ENCODE results near the gene CENPX. TPM values are rescaled to one million over a fixed set of nuclear protein-coding genes. Genes with fewer than 3 reads are reported as not detected.
A peak's percentile ranks its signal among the peaks of the same experiment; 100 is the strongest.

Gene CENPX
- total and polyA plus RNA-seq, 2 experiments from 2014 or later, result 58.2 to 83.2 TPM

- Histone ChIP-seq H3K4me2 (no peak overlapping the region), H3K36me3 (replicated peaks; ENCODE audit: insufficient read depth, low read depth) (no peaks in the 10 kb centered on the region), H2AFZ (no peak overlapping the region), H3K27me3 (no peaks in the 10 kb centered on the region), H3K27ac (no peak overlapping the region), H3K9me2 (replicated peaks; ENCODE audit: insufficient read depth) (no peaks in the 10 kb centered on the region), H3K4me1 (ENCODE audit: insufficient read depth) (peaks cover 29% of the 10 kb centered on the region), H4K20me1 (ENCODE audit: insufficient read depth, poor library complexity, severe bottlenecking) (no peaks in the 10 kb centered on the region), H3K4me3 (no peak overlapping the region), H3K79me2 (peaks cover 7% of the 10 kb centered on the region), H3K9me3 (ENCODE audit: low read depth) (no peaks in the 10 kb centered on the region)
- no peak for DNase-seq (ENCODE audit: low spot score)
- TF ChIP-seq EZH2phosphoT487 (IDR thresholded peaks at IDR 0.05; ENCODE audit: low read depth, severe bottlenecking, unreplicated experiment), result no peak
- TF ChIP-seq EZH2 (IDR thresholded peaks at IDR 0.05; ENCODE audit: borderline replicate concordance), result no peak
- TF ChIP-seq CTCF (IDR thresholded peaks at IDR 0.05; ENCODE audit: poor library complexity), result no peak
- WGBS (ENCODE audit: low lambda C conversion rate, missing lambda C conversion rate), result 95% methylated on average over 11 of the region's 12 CpGs
Observed at GRCh38 chr17:81999587-81999975, 23.1 kb downstream of the CENPX start.

GRCh38 chr17:81998691-81999438, 23.8 kb downstream of the CENPX start:
- H3K4me2 ChIP-seq, result no peak overlapping the region
- H2AFZ ChIP-seq, result no peak overlapping the region
- H3K9me3 ChIP-seq (ENCODE audit: low read depth), result no peaks in the 10 kb centered on the region
- H3K4me1 ChIP-seq (ENCODE audit: insufficient read depth), result peaks cover 22% of the 10 kb centered on the region
- no peaks in the 10 kb centered on the region for H3K36me3 ChIP-seq (replicated peaks; ENCODE audit: insufficient read depth, low read depth)
- H3K27me3 ChIP-seq, result no peaks in the 10 kb centered on the region
- H3K79me2 ChIP-seq, result peaks cover 7% of the 10 kb centered on the region
- 86% methylated on average over 14 of the region's 14 CpGs for WGBS (ENCODE audit: low lambda C conversion rate, missing lambda C conversion rate)
- no peak for TF ChIP-seq EZH2 (IDR thresholded peaks at IDR 0.05; ENCODE audit: borderline replicate concordance)
- TF ChIP-seq EZH2phosphoT487 (IDR thresholded peaks at IDR 0.05; ENCODE audit: low read depth, severe bottlenecking, unreplicated experiment), result no peak
- no peak for TF ChIP-seq CTCF (IDR thresholded peaks at IDR 0.05; ENCODE audit: poor library complexity)
- H3K27ac ChIP-seq, result no peak overlapping the region
- no peak overlapping the region for H3K4me3 ChIP-seq
- H3K9me2 ChIP-seq (replicated peaks; ENCODE audit: insufficient read depth), result no peaks in the 10 kb centered on the region
- no peak for DNase-seq (ENCODE audit: low spot score)
- H4K20me1 ChIP-seq (ENCODE audit: insufficient read depth, poor library complexity, severe bottlenecking), result no peaks in the 10 kb centered on the region

- H3K9me2 ChIP-seq (replicated peaks; ENCODE audit: insufficient read depth), result no peaks in the 10 kb centered on the region
- H3K4me2 ChIP-seq, result no peak overlapping the region
- no peaks in the 10 kb centered on the region for H3K27me3 ChIP-seq
- no peak overlapping the region for H2AFZ ChIP-seq
- WGBS (ENCODE audit: low lambda C conversion rate, missing lambda C conversion rate), result 86% methylated on average over 7 of the region's 7 CpGs
- DNase-seq (ENCODE audit: low spot score), result no peak
- peaks cover 17% of the 10 kb centered on the region for H3K4me1 ChIP-seq (ENCODE audit: insufficient read depth)
- peak overlapping the region; percentile 10 for H3K27ac ChIP-seq
- H3K9me3 ChIP-seq (ENCODE audit: low read depth), result no peaks in the 10 kb centered on the region
- peaks cover 7% of the 10 kb centered on the region for H3K79me2 ChIP-seq
- no peaks in the 10 kb centered on the region for H4K20me1 ChIP-seq (ENCODE audit: insufficient read depth, poor library complexity, severe bottlenecking)
- no peak overlapping the region for H3K4me3 ChIP-seq
- TF ChIP-seq CTCF (IDR thresholded peaks at IDR 0.05; ENCODE audit: poor library complexity) (no peak), EZH2 (IDR thresholded peaks at IDR 0.05; ENCODE audit: borderline replicate concordance) (no peak), EZH2phosphoT487 (IDR thresholded peaks at IDR 0.05; ENCODE audit: low read depth, severe bottlenecking, unreplicated experiment) (no peak)
- H3K36me3 ChIP-seq (replicated peaks; ENCODE audit: insufficient read depth, low read depth), result no peaks in the 10 kb centered on the region
Observed at GRCh38 chr17:81998212-81998611, 24.5 kb downstream of the CENPX start.
